Testis (tissue), 3 donors: Measurements from ENCODE around the gene NOL12. TPM values are rescaled to one million over a fixed set of nuclear protein-coding genes. Genes with fewer than 3 reads are reported as not detected.
A peak's percentile ranks its signal among the peaks of the same experiment; 100 is the strongest.

Source experiments
- DNase-seq: peaks from one replicate; pipeline ENCODE4 v3.0.0-alpha.2; 2019
- H3K27ac ChIP-seq, 2 donors: fragments of 200-600 bp; sonication (generic); one replicate each; pipeline ENCODE4 v1.5.1; 2019
- H3K27me3 ChIP-seq: fragments of 200-600 bp; sonication (generic); one replicate; pipeline ENCODE4 v1.5.1; 2019
- H3K36me3 ChIP-seq: fragments of 200-600 bp; sonication (generic); one replicate; pipeline ENCODE4 v1.5.1; 2017; ENCODE audit warnings: low read depth; ENCODE audit errors: missing control alignments
- H3K4me1 ChIP-seq: fragments of 200-600 bp; sonication (generic); one replicate; pipeline ENCODE4 v1.5.1; 2019
- H3K4me3 ChIP-seq, 2 donors: fragments of 200-600 bp; sonication (generic); one replicate each; pipeline ENCODE4 v1.5.1; 2017 to 2019
- H3K9me3 ChIP-seq: fragments of 200-600 bp; sonication (generic); one replicate; pipeline ENCODE4 v1.5.1; 2017
- CTCF ChIP-seq, 3 experiments: fragments of 450-650 bp in 2 of 3; fragments of 200-600 bp in 1 of 3; sonication (generic) in 1 of 3; IDR thresholded peaks; one replicate each; pipeline ENCODE4 v1.5.1; 2016 to 2019; ENCODE audit warnings: antibody characterized with exemption in 3 of 3, mild to moderate bottlenecking in 2 of 3, moderate library complexity in 1 of 3
- POLR2A ChIP-seq: fragments of 450-650 bp; IDR thresholded peaks from one replicate; pipeline ENCODE4 v1.6.1; 2017; ENCODE audit warnings: antibody characterized with exemption, mild to moderate bottlenecking, moderate library complexity
- WGBS, 2 donors: methylation state at CpG; one replicate each; pipeline ENCODE4 v1.1.5; 2018; 5-methylcytosine and 5-hydroxymethylcytosine counted together
- intact Hi-C: fragments of 100-400 bp; cut with DNase I; formaldehyde crosslinking; loops from one replicate; pipeline ENCODE4 v1.15.1; 2023; ENCODE audit warnings: low total_unique reads
- polyA plus RNA-seq: library from polyadenylated mRNA; stranded (reverse); fragments of 350-450 nt; fragmentation: Illumina TruSeq; extraction: RNeasy Lipid Tissue Mini Kit (QIAGEN cat#74804); gene quantifications from one replicate; pipeline ENCODE4 v1.2.3, GENCODE V29; 2014; ENCODE audit warnings: low read depth, low replicate concordance; ENCODE audit not compliant: insufficient read depth
- total RNA-seq, 2 donors: library from RNA; depleted of rRNA; stranded (reverse); fragments of >200 nt; gene quantifications; one replicate each; pipeline ENCODE4 v1.2.3, GENCODE V29; 2016

NOL12 gene
- total and polyA plus RNA-seq, 3 donors from 2014 or later = 46.6 to 76.2 (median 51.2) TPM

DNA sequence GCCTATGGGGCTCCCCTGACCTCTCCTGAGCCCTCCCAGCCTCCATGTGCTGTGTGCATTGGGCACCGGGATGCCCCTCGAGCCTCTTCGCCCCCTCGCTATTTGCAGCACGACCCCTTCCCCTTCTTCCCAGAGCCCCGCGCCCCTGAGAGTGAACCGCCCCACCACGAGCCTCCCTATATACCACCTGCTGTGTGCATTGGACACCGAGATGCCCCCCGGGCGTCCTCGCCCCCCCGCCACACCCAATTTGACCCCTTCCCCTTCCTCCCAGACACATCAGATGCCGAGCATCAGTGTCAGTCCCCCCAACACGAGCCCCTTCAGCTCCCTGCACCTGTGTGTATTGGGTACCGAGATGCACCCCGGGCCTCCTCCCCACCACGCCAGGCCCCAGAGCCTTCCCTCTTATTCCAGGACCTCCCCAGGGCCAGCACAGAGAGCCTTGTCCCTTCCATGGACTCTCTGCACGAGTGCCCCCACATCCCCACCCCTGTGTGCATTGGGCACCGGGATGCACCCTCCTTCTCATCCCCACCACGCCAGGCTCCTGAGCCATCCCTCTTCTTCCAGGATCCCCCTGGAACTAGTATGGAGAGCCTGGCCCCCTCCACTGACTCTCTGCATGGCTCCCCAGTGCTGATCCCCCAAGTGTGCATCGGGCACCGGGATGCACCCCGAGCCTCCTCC is 39.6 kb downstream of the NOL12 start:
- H3K4me1 ChIP-seq = peaks cover 8% of the 10 kb centered on the region
- no peak overlapping the region for H3K27ac ChIP-seq
- TF ChIP-seq CTCF (IDR thresholded peaks at IDR 0.05) (no peak), POLR2A (no peak)
- no peaks in the 10 kb centered on the region for H3K36me3 ChIP-seq
- no peak overlapping the region for H3K4me3 ChIP-seq
- H3K9me3 ChIP-seq = no peaks in the 10 kb centered on the region
- DNase-seq = no peak
- intact Hi-C loops = no loop called here
- H3K27me3 ChIP-seq = no peaks in the 10 kb centered on the region
- 93 to 96% methylated on average over 22 to 25 of the region's 25 CpGs for WGBS, 2 donors

DNA sequence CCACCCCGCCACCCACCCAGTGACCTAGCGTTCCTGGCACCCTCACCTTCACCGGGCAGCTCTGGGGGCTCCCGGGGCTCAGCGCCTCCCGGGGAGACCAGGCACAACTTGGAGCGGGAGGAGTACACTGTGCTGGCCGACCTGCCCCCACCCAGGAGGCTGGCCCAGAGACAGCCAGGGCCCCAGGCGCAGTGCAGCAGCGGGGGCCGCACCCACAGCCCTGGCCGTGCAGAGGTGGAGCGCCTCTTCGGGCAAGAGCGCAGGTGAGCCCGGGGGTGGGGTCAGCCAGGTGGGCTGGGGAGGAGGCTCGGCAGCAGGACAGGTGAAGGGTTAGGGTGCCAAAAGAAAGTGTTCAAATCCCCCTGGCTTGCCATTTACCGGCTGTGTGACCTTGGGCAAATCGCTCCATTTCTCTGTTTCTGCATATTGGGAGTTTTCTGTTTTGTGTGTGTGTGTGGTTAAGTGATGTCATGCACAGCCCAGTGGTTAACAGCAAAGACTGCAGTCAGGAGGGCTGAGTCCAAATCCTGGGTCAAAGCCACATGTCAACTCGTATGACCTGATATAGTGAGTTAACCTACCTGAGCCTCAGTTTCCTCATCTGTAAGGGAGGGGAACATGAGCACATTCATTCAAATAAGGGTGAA is 40.2 kb downstream of the NOL12 start:
- Histone ChIP-seq H3K9me3 (no peaks in the 10 kb centered on the region), H3K4me1 (peaks cover 8% of the 10 kb centered on the region), H3K4me3 (no peak overlapping the region), H3K36me3 (no peaks in the 10 kb centered on the region), H3K27me3 (no peaks in the 10 kb centered on the region), H3K27ac (no peak overlapping the region)
- intact Hi-C loops = no loop called here
- no peak for TF ChIP-seq POLR2A
- TF ChIP-seq CTCF (IDR thresholded peaks at IDR 0.05) = peak in 1 of 3 experiments; percentile 19
- 80 to 82% methylated on average over 13 to 20 of the region's 20 CpGs for WGBS, 2 donors
- no peak for DNase-seq

- intact Hi-C loops = no loop called here
- no peak overlapping the region for H3K4me3 ChIP-seq
- peak overlapping the region in 1 of 2 donors; percentile 74 for H3K27ac ChIP-seq
- H3K36me3 ChIP-seq = no peaks in the 10 kb centered on the region
- H3K27me3 ChIP-seq = no peaks in the 10 kb centered on the region
- H3K4me1 ChIP-seq = peaks cover 8% of the 10 kb centered on the region
- WGBS, 2 donors = 100% methylated on average over 1 of the region's 1 CpG
- no peak for TF ChIP-seq POLR2A
- TF ChIP-seq CTCF (IDR thresholded peaks at IDR 0.05) = no peak
- H3K9me3 ChIP-seq = no peaks in the 10 kb centered on the region
- no peak for DNase-seq
Measured at GRCh38 chr22:37728620-37729019, 42.5 kb downstream of the NOL12 start.

DNA sequence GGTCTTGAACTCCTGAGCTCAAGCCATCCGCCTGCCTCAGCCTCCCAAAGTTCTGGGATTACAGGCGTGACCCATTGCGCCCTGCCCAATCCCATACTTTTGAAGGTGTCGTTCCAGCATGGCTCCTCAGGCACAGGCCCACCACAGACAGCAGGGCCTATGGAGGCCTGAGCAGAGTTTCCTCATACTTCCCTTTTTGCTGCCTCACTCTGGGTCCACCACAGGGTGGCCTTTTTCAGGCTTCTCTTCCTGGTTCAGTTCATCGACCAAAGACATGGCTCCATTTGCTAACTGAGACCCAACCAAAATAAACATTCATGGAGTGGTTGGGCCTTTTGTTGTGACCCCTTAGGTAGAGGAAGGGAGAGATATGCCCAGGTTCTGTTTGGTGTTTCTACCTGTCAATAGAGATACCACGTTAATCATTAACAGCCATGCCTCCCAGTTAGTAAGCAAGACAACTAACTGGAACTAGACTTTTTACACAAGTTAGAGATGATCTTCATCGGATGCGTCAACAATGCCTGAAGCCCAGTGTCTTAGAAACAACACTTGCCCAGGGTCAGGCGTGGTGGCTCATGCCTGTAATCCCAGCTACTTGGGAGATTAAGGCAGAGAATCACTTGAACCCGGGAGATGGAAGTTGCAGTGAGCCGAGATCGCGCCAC is 45.8 kb downstream of the NOL12 start:
- intact Hi-C loops = no loop called here
- no peak for TF ChIP-seq CTCF (IDR thresholded peaks at IDR 0.05)
- no peak for TF ChIP-seq POLR2A
- no peaks in the 10 kb centered on the region for H3K9me3 ChIP-seq
- no peak overlapping the region for H3K27ac ChIP-seq
- WGBS, 2 donors = 91% methylated on average over 13 of the region's 13 CpGs
- no peaks in the 10 kb centered on the region for H3K27me3 ChIP-seq
- DNase-seq = no peak
- H3K36me3 ChIP-seq = no peaks in the 10 kb centered on the region
- H3K4me1 ChIP-seq = peaks cover 20% of the 10 kb centered on the region
- no peak overlapping the region for H3K4me3 ChIP-seq
